Caco-2 (cell line): ENCODE results near the gene CSH1. TPM values are rescaled to one million over a fixed set of nuclear protein-coding genes. Genes with fewer than 3 reads are reported as not detected.
A peak's percentile ranks its signal among the peaks of the same experiment; 100 is the strongest.

Source experiments
- BruUV-seq: library from RNA; stranded (reverse); fragments of 400-500 nt; replicated peaks from 2 replicates; lab custom pipeline; 2021; lab: Mats Ljungman, UMichigan
- CTCF ChIA-PET: fragments of 300-600 bp; sonication (Branson Sonifier 250); formaldehyde crosslinking; loops from one replicate; lab custom pipeline; 2022; ENCODE audit warnings: antibody characterized with exemption; lab: Charles Lee
- POLR2A ChIA-PET: fragments of 300-600 bp; sonication (Branson Sonifier 250); formaldehyde crosslinking; loops from one replicate; lab custom pipeline; 2022; ENCODE audit warnings: antibody characterized with exemption; lab: Charles Lee
- DNase-seq, 2 experiments: peaks; one replicate each; pipeline versions ENCODE4 v3.0.0 to v3.0.0-alpha.2; 2020 to 2022
- H3K27me3 ChIP-seq: replicated peaks from 2 replicates; pipeline ENCODE4 v1.6.0; 2011; ENCODE audit warnings: low read length; ENCODE audit not compliant: control insufficient read depth, insufficient read depth
- H3K36me3 ChIP-seq: 2 replicates; pipeline ENCODE4 v1.5.1; 2011; ENCODE audit warnings: low read length; ENCODE audit not compliant: control insufficient read depth, insufficient read depth
- H3K4me1 ChIP-seq: fragments of 250-450 bp; sonication (Bioruptor Pico); 2 replicates; pipeline ENCODE4 v1.5.1; 2020; ENCODE audit warnings: mild to moderate bottlenecking
- H3K4me3 ChIP-seq: 2 replicates; pipeline ENCODE4 v1.5.1; 2011; ENCODE audit warnings: low read depth, mild to moderate bottlenecking, control low read depth, low read length
- H3K9me3 ChIP-seq: fragments of 250-450 bp; sonication (Bioruptor Pico); 2 replicates; pipeline ENCODE4 v1.5.1; 2020; ENCODE audit warnings: mild to moderate bottlenecking, moderate library complexity
- H3K27ac Mint-ChIP-seq: one replicate; pipeline ENCODE4 v1.8.0; 2022; ENCODE audit warnings: mixed read lengths; ENCODE audit not compliant: unreplicated experiment
- H3K27me3 Mint-ChIP-seq: one replicate; pipeline ENCODE4 v1.8.0; 2022; ENCODE audit warnings: mixed read lengths; ENCODE audit not compliant: insufficient read depth, unreplicated experiment
- H3K36me3 Mint-ChIP-seq: one replicate; pipeline ENCODE4 v1.8.0; 2022; ENCODE audit warnings: mild to moderate bottlenecking, mixed read lengths; ENCODE audit not compliant: insufficient read depth, unreplicated experiment
- H3K4me1 Mint-ChIP-seq: one replicate; pipeline ENCODE4 v1.8.0; 2022; ENCODE audit warnings: low read depth, mixed read lengths; ENCODE audit not compliant: unreplicated experiment
- H3K4me3 Mint-ChIP-seq: one replicate; pipeline ENCODE4 v1.8.0; 2022; ENCODE audit warnings: mild to moderate bottlenecking, moderate library complexity, mixed read lengths; ENCODE audit not compliant: unreplicated experiment
- H3K9me3 Mint-ChIP-seq: one replicate; pipeline ENCODE4 v1.8.0; 2022; ENCODE audit warnings: mixed read lengths; ENCODE audit not compliant: unreplicated experiment
- CTCF ChIP-seq, 2 experiments: fragments of 200-600 bp in 1 of 2; IDR thresholded peaks; 1 replicate in 1 of 2; 2 replicates in 1 of 2; pipeline versions ENCODE4 v1.5.1 to v1.8.0; 2011 to 2022; ENCODE audit warnings: antibody characterized with exemption in 1 of 2, control low read depth in 1 of 2, inconsistent platforms in 1 of 2, low read depth in 1 of 2, low read length in 1 of 2, mild to moderate bottlenecking in 1 of 2, moderate library complexity in 1 of 2; ENCODE audit not compliant: insufficient read depth in 1 of 2, severe bottlenecking in 1 of 2, unreplicated experiment in 1 of 2
- intact Hi-C: fragments of 100-400 bp; cut with micrococcal nuclease; formaldehyde crosslinking; loops from one replicate; pipeline ENCODE4 v1.10.0; 2022; ENCODE audit not compliant: unreplicated experiment
- total RNA-seq: library from RNA; stranded (reverse); gene quantifications from 2 replicates; pipeline ENCODE4 v1.2.3, GENCODE V29; 2022

CSH1 gene
- total RNA-seq, 1 experiment from 2014 or later: not detected

DNA sequence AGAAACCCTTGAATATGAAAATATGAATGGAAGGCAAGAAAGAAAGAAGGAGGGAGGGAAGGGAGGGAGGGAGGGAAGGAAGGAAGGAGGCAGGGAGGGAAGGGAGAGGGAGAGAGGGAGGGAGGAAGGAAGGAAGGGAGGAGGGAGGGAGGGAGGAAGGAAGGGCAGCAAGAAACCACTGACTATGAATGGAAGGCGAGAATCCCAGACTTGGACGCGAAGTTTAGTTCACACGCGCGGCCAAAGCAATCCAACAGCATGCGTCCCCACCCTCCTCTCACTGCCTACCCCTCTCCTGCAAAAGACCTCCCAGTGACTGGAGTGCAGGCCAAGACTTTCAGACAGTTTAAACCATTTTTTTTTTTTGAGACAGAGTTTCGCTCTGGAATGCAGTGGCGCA, 46.0 kb downstream of the CSH1 start:
- Histone ChIP-seq H3K9me3 (no peaks in the 10 kb centered on the region), H3K27me3 (no peaks in the 10 kb centered on the region), H3K4me3 (peak overlapping the region; percentile 84), H3K36me3 (peaks cover 3% of the 10 kb centered on the region; the same call in 1 of the 2 replicates), H3K4me1 (peaks cover 4% of the 10 kb centered on the region; the same call in 1 of the 2 replicates)
- no peak for DNase-seq
- peak overlapping the region; percentile 99 for H3K27ac Mint-ChIP-seq
- H3K4me3 Mint-ChIP-seq: peak overlapping the region; percentile 90
- H3K4me1 Mint-ChIP-seq: peaks cover 7% of the 10 kb centered on the region
- no peak for TF ChIP-seq CTCF (IDR thresholded peaks at IDR 0.05; ENCODE audit: insufficient read depth in 1 of 2, low read depth in 1 of 2, low read length in 1 of 2, severe bottlenecking in 1 of 2, unreplicated experiment in 1 of 2)
- intact Hi-C loops: no loop called here
- peaks cover 50% of the 10 kb centered on the region for H3K36me3 Mint-ChIP-seq
- no peaks in the 10 kb centered on the region for H3K27me3 Mint-ChIP-seq
- POLR2A ChIA-PET: no interaction called here
- BruUV-seq: no TSS peak
- CTCF ChIA-PET: no interaction called here
- no peaks in the 10 kb centered on the region for H3K9me3 Mint-ChIP-seq

DNA sequence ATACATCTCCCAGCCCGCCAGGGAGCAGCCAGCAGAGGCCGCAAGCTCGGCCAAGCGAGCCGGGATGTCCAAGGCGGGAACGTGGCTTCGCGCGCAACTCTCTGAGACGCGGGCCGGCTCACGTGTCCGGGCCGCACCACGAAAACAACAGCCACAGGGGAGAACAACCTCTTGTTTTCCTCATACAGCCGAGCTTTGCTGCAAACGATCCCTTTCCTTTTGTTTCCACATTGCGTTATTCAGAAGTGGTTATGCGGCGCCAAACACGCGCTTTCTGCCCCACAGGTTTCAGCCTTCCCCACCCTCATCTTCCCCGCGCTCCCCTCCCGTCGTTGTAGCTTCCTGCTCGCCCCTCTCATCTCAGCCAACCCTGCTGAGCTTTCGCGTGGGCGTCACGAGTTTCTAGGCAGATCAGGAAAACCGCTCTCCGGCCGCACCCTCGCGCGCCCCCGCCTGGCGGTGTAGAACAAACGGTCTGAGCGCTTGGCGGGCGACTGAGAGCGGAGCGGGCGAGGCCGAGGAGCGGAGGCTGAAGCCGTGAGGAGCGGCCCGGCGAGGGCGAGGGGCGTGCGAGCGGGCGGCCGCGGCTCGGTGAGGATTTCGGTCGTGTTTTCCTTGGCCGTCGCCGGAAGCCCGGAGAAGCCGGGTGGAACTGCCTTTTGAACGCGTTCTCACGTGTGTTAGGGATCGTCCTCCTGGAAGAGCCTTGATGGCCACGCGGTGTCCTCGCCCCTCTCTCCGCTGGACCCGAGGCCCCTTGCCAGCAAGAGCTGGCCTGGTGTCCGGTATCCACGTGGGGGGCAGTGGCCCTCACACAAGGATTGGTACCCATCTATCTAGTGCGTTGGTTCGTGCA, 47.3 kb downstream of the CSH1 start:
- intact Hi-C loops: loop anchor here (10.0 kb wide), 1 partner anchor 224 kb away; the partner anchor contains the start of gene MAP3K3
- BruUV-seq: TSS peak; percentile 54
- H3K9me3 Mint-ChIP-seq: no peaks in the 10 kb centered on the region
- peak; percentile 59 to 89 for TF ChIP-seq CTCF (IDR thresholded peaks at IDR 0.05; ENCODE audit: insufficient read depth in 1 of 2, low read depth in 1 of 2, low read length in 1 of 2, severe bottlenecking in 1 of 2, unreplicated experiment in 1 of 2)
- Histone ChIP-seq H3K9me3 (no peaks in the 10 kb centered on the region), H3K4me1 (peaks cover 4% of the 10 kb centered on the region; the same call in 1 of the 2 replicates), H3K27me3 (no peaks in the 10 kb centered on the region), H3K4me3 (peak overlapping the region; percentile 84), H3K36me3 (no peaks in the 10 kb centered on the region)
- peaks cover 11% of the 10 kb centered on the region for H3K4me1 Mint-ChIP-seq
- ChIA-PET CTCF (interaction anchor here (0.6 to 1.7 kb wide), 13 partner anchors 10 to 1450 kb away, joined by 3 to 19 read pairs (median 6); partner anchors contain the start of genes CCDC47, DDX42 and MAP3K3), POLR2A (interaction anchor here (0.6 to 1.7 kb wide), 5 partner anchors 12 to 266 kb away, joined by 4 to 17 read pairs (median 5); partner anchors contain the start of genes CCDC47, DDX42 and PSMC5)
- H3K27me3 Mint-ChIP-seq: no peaks in the 10 kb centered on the region
- H3K27ac Mint-ChIP-seq: peak overlapping the region; percentile 99
- peak; percentile 98 to 99 for DNase-seq
- H3K4me3 Mint-ChIP-seq: peak overlapping the region; percentile 90
- H3K36me3 Mint-ChIP-seq: peaks cover 47% of the 10 kb centered on the region

DNA sequence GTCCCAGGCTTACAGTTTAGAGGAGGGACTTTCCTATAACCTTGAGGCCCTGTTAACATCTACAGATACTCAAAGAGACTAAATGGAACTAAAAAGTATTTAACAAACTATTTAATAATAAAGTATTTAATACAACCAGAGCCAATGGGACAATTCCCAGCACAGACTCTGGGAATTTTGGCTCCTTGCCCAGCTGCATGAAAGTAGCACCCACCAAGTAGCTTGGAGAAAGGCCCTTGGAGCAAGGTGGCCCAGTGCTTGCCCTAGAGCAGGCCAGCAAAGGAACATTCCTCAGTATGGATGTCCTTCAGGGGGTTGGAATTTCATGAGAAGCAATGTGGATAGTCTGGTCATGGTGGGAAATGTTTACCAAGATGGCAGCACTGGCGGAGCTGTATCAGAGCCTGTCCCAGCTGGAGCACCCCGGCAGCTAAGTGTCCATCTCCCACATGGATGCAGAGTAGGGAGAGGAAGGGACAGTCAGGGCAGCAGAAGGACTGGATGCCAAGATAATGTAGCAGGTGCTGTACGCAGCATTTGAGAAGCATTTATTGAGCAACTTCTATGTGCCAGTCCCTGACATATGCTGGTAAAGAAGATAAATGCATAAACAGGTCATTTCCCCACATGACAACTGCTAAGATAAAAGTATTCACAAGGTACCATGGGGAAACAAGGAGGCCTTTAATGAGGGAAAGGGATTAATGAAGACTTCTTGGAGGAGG, 48.7 kb downstream of the CSH1 start:
- intact Hi-C loops: loop anchor here (10.0 kb wide), 1 partner anchor 223 kb away; the partner anchor contains the start of gene MAP3K3
- no peak for TF ChIP-seq CTCF (IDR thresholded peaks at IDR 0.05; ENCODE audit: insufficient read depth in 1 of 2, low read depth in 1 of 2, low read length in 1 of 2, severe bottlenecking in 1 of 2, unreplicated experiment in 1 of 2)
- no peak for DNase-seq
- H3K36me3 ChIP-seq: no peaks in the 10 kb centered on the region
- Mint-ChIP-seq H3K27me3 (no peaks in the 10 kb centered on the region), H3K36me3 (peaks cover 60% of the 10 kb centered on the region), H3K4me3 (peak overlapping the region; percentile 90), H3K27ac (peak overlapping the region; percentile 99), H3K9me3 (no peaks in the 10 kb centered on the region), H3K4me1 (peaks cover 13% of the 10 kb centered on the region)
- no peak overlapping the region for H3K4me3 ChIP-seq
- CTCF ChIA-PET: interaction anchor here (0.6 to 1.5 kb wide), 5 partner anchors 9 to 458 kb away, joined by 3 to 12 read pairs (median 5); partner anchors contain the start of genes CCDC47 and DDX42
- BruUV-seq: no TSS peak
- no peaks in the 10 kb centered on the region for H3K27me3 ChIP-seq
- peaks cover 9% of the 10 kb centered on the region; the same call in 1 of the 2 replicates for H3K4me1 ChIP-seq
- no peaks in the 10 kb centered on the region for H3K9me3 ChIP-seq
- POLR2A ChIA-PET: interaction anchor here (1.5 kb wide), 1 partner anchor 74 kb away, joined by 9 read pairs; the partner anchor contains the start of genes CCDC47 and DDX42
